Hepatocyte (in vitro differentiated cells): Measurements from ENCODE around the gene RMDN2.

ENCODE experiments used
- CTCF ChIP-seq: fragments of 200-600 bp; sonication (generic); IDR thresholded peaks from 2 replicates; pipeline ENCODE4 v1.5.1; 2016; ENCODE audit warnings: antibody characterized with exemption, mild to moderate bottlenecking; ENCODE audit not compliant: poor library complexity
- EZH2 ChIP-seq: fragments of 200-600 bp; sonication (generic); IDR thresholded peaks from 2 replicates; pipeline ENCODE4 v1.6.1; 2016; ENCODE audit warnings: antibody characterized with exemption, mild to moderate bottlenecking, borderline replicate concordance
- EZH2phosphoT487 ChIP-seq: fragments of 200-600 bp; sonication (generic); IDR thresholded peaks from one replicate; pipeline ENCODE4 v1.6.1; 2018; ENCODE audit warnings: antibody characterized with exemption, mild to moderate bottlenecking, low read depth, moderate library complexity; ENCODE audit not compliant: unreplicated experiment, severe bottlenecking

GRCh38 chr2:37892436-37893114 lies 32.5 kb upstream of the RMDN2 start:
- TF ChIP-seq CTCF (no peak), EZH2phosphoT487 (no peak), EZH2 (no peak)
